ENCODE results near the gene CEP350.
A peak's percentile ranks its signal among the peaks of the same experiment; 100 is the strongest.

CEP350 gene

GRCh38 chr1:180154003-180154324 is 199.4 kb downstream of the CEP350 start:
- TF ChIP-seq EZH2phosphoT487 (IDR thresholded peaks at IDR 0.05; ENCODE audit: borderline replicate concordance) (no peak), CTCF (conservative IDR thresholded peaks at IDR 0.05; ENCODE audit: low read length) (no peak)
- Histone ChIP-seq H3K36me3 (ENCODE audit: insufficient read depth, low read length) (no peaks in the 10 kb centered on the region), H3K27me3 (ENCODE audit: insufficient read depth, low read length, poor library complexity, severe bottlenecking) (no peaks in the 10 kb centered on the region), H3K9me3 (ENCODE audit: insufficient read depth, low read depth, low read length) (no peaks in the 10 kb centered on the region), H3K79me2 (ENCODE audit: insufficient read depth, low read length) (peaks cover 48% of the 10 kb centered on the region), H4K20me1 (ENCODE audit: insufficient read depth, low read length, poor library complexity, severe bottlenecking) (peaks cover 36% of the 10 kb centered on the region), H3F3A (ENCODE audit: low read depth) (no peaks in the 10 kb centered on the region), H3K4me3 (ENCODE audit: low read length, poor library complexity, severe bottlenecking) (peak overlapping the region; percentile 89), H3K4me1 (ENCODE audit: insufficient read depth, low read length, poor library complexity, severe bottlenecking) (peaks cover 65% of the 10 kb centered on the region), H3K9me2 (replicated peaks; ENCODE audit: low read depth, low read length) (no peaks in the 10 kb centered on the region), H3K9ac (ENCODE audit: low read depth, low read length, poor library complexity, severe bottlenecking) (peak overlapping the region; percentile 96), H3K4me2 (ENCODE audit: low read depth, low read length, poor library complexity, severe bottlenecking) (peak overlapping the region; percentile 99), H2AFZ (ENCODE audit: low read length) (peak overlapping the region; percentile 86)

- H3K9me3 ChIP-seq (ENCODE audit: insufficient read depth, low read depth, low read length), result no peaks in the 10 kb centered on the region
- H3K79me2 ChIP-seq (ENCODE audit: insufficient read depth, low read length), result peaks cover 54% of the 10 kb centered on the region
- peaks cover 41% of the 10 kb centered on the region for H4K20me1 ChIP-seq (ENCODE audit: insufficient read depth, low read length, poor library complexity, severe bottlenecking)
- no peaks in the 10 kb centered on the region for H3F3A ChIP-seq (ENCODE audit: low read depth)
- H3K9me2 ChIP-seq (replicated peaks; ENCODE audit: low read depth, low read length), result no peaks in the 10 kb centered on the region
- no peaks in the 10 kb centered on the region for H3K36me3 ChIP-seq (ENCODE audit: insufficient read depth, low read length)
- H2AFZ ChIP-seq (ENCODE audit: low read length), result peak within 1 kb of the TSS; percentile 86
- peaks cover 70% of the 10 kb centered on the region for H3K4me1 ChIP-seq (ENCODE audit: insufficient read depth, low read length, poor library complexity, severe bottlenecking)
- H3K27me3 ChIP-seq (ENCODE audit: insufficient read depth, low read length, poor library complexity, severe bottlenecking), result no peaks in the 10 kb centered on the region
- H3K4me2 ChIP-seq (ENCODE audit: low read depth, low read length, poor library complexity, severe bottlenecking), result peak within 1 kb of the TSS; percentile 99
- H3K4me3 ChIP-seq (ENCODE audit: low read length, poor library complexity, severe bottlenecking), result peak within 1 kb of the TSS; percentile 98
- TF ChIP-seq EZH2phosphoT487 (IDR thresholded peaks at IDR 0.05; ENCODE audit: borderline replicate concordance), result no peak
- no peak for TF ChIP-seq CTCF (conservative IDR thresholded peaks at IDR 0.05; ENCODE audit: low read length)
- H3K9ac ChIP-seq (ENCODE audit: low read depth, low read length, poor library complexity, severe bottlenecking), result peak within 1 kb of the TSS; percentile 96
These were observed 199.9 kb downstream of the CEP350 start, which contains the start of gene QSOX1 for GRCh38 chr1:180154325-180155181. Gene QSOX1 (plus strand): TSS chr1:180154869. CDS start chr1:180154908, 39 bp downstream.

- Histone ChIP-seq H3F3A (ENCODE audit: low read depth) (no peaks in the 10 kb centered on the region), H3K27me3 (ENCODE audit: insufficient read depth, low read length, poor library complexity, severe bottlenecking) (no peaks in the 10 kb centered on the region), H3K4me3 (ENCODE audit: low read length, poor library complexity, severe bottlenecking) (peak overlapping the region; percentile 98), H3K36me3 (ENCODE audit: insufficient read depth, low read length) (no peaks in the 10 kb centered on the region), H3K79me2 (ENCODE audit: insufficient read depth, low read length) (peaks cover 61% of the 10 kb centered on the region), H3K9me2 (replicated peaks; ENCODE audit: low read depth, low read length) (no peaks in the 10 kb centered on the region), H3K4me2 (ENCODE audit: low read depth, low read length, poor library complexity, severe bottlenecking) (peak overlapping the region; percentile 99), H4K20me1 (ENCODE audit: insufficient read depth, low read length, poor library complexity, severe bottlenecking) (peaks cover 46% of the 10 kb centered on the region), H3K9ac (ENCODE audit: low read depth, low read length, poor library complexity, severe bottlenecking) (peak overlapping the region; percentile 96), H2AFZ (ENCODE audit: low read length) (peak overlapping the region; percentile 82), H3K4me1 (ENCODE audit: insufficient read depth, low read length, poor library complexity, severe bottlenecking) (peaks cover 77% of the 10 kb centered on the region), H3K9me3 (ENCODE audit: insufficient read depth, low read depth, low read length) (no peaks in the 10 kb centered on the region)
- no peak for TF ChIP-seq CTCF (conservative IDR thresholded peaks at IDR 0.05; ENCODE audit: low read length)
- TF ChIP-seq EZH2phosphoT487 (IDR thresholded peaks at IDR 0.05; ENCODE audit: borderline replicate concordance), result no peak
These were observed 200.6 kb downstream of the CEP350 start for GRCh38 chr1:180155182-180155682.
